Fibroblast of pulmonary artery (primary cell): ENCODE measurements around the gene PRKCH.
A peak's percentile ranks its signal among the peaks of the same experiment; 100 is the strongest.

ENCODE experiments used
- DNase-seq: peaks from one replicate; pipeline ENCODE4 v3.0.0-alpha.2; 2010; ENCODE audit warnings: low read depth
- H3K4me3 ChIP-seq: replicated peaks from 2 replicates; pipeline ENCODE4 v1.5.1; 2011; ENCODE audit warnings: low read depth, mild to moderate bottlenecking, control low read depth, low read length, moderate library complexity
- TF ChIP-seq, protein P1 (sequence below): IDR thresholded peaks from 2 replicates; pipeline ENCODE4 v1.5.1; 2011; ENCODE audit warnings: mild to moderate bottlenecking, control low read depth, low read length, inconsistent platforms; ENCODE audit errors: missing control alignments

Gene PRKCH

DNA sequence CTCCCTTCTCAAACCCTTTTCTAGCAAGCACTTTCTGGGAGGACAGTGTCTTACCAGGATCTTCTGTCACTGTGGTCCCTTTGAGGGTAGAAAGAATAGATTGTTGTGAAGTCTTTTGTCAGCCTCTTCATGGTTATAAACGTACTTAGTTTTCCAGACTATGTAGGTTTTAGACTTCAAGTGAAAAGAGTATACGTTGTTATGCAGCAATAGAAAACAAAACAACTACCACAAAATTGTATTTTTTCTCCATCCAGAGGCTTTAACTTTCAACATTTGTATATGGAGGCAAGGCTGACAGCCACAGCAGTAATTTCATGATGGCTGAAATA lies 23.7 kb downstream of the PRKCH start:
- TF ChIP-seq, protein P1, sequence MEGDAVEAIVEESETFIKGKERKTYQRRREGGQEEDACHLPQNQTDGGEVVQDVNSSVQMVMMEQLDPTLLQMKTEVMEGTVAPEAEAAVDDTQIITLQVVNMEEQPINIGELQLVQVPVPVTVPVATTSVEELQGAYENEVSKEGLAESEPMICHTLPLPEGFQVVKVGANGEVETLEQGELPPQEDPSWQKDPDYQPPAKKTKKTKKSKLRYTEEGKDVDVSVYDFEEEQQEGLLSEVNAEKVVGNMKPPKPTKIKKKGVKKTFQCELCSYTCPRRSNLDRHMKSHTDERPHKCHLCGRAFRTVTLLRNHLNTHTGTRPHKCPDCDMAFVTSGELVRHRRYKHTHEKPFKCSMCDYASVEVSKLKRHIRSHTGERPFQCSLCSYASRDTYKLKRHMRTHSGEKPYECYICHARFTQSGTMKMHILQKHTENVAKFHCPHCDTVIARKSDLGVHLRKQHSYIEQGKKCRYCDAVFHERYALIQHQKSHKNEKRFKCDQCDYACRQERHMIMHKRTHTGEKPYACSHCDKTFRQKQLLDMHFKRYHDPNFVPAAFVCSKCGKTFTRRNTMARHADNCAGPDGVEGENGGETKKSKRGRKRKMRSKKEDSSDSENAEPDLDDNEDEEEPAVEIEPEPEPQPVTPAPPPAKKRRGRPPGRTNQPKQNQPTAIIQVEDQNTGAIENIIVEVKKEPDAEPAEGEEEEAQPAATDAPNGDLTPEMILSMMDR: no peak
- no peak overlapping the region for H3K4me3 ChIP-seq

DNA sequence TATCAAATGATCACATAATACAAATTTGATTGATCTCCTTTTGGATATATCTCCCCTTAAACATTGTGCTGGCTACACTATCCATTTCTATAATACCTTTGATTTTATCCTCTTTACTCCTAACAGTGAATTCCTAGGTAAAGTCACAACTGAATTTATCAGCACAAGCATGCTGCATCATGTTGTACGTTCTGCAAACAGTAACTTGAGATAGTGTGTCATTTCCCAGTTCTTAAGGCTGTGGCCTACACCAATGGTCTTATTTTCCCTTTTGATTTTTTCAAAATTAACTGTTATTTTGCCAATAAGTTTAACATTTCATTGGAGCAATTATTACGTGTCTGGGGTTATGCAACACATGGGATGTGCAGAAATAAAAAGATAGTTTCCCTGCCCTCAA lies 24.8 kb downstream of the PRKCH start:
- DNase-seq: no peak
- TF ChIP-seq, protein P1: no peak
- H3K4me3 ChIP-seq: no peak overlapping the region

More for the DNA sequence above, 23.7 kb downstream of the PRKCH start:
- no peak for DNase-seq

- peak; percentile 53 for DNase-seq
- TF ChIP-seq, protein P1: no peak
- H3K4me3 ChIP-seq: no peak overlapping the region
Measured at GRCh38 chr14:61346793-61347192, 25.4 kb downstream of the PRKCH start.

DNA sequence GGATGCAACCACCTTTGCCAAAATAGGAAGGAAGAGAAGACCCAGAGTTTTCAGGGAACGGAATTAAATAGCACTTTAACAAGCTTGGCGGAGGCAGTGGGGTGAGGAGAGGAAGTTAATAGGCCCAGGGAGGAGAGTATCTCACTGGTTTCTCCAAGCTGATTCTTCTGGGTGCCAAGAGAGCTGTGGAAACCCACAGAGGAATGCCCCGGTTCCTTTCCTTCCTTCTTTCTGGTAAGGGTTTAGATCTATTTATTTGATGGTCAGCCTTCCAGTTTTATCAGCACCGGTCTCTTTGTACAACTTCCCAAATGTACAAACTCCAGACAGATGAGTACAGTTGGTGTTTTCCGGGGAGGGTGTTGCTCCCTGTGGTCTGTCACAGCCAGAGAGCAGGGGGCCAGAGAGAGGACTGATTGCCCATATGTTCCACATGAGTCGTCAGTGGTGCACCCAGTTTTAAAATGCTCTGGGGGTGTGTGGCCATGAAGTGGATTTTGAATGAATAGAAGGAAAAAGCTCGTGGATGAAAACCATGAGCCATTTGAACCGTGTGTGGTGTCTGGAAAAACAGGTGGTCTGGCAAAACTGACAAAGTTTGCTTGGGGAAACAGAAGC lies 26.6 kb downstream of the PRKCH start:
- TF ChIP-seq, protein P1: no peak
- DNase-seq: no peak
- H3K4me3 ChIP-seq: no peak overlapping the region

DNA sequence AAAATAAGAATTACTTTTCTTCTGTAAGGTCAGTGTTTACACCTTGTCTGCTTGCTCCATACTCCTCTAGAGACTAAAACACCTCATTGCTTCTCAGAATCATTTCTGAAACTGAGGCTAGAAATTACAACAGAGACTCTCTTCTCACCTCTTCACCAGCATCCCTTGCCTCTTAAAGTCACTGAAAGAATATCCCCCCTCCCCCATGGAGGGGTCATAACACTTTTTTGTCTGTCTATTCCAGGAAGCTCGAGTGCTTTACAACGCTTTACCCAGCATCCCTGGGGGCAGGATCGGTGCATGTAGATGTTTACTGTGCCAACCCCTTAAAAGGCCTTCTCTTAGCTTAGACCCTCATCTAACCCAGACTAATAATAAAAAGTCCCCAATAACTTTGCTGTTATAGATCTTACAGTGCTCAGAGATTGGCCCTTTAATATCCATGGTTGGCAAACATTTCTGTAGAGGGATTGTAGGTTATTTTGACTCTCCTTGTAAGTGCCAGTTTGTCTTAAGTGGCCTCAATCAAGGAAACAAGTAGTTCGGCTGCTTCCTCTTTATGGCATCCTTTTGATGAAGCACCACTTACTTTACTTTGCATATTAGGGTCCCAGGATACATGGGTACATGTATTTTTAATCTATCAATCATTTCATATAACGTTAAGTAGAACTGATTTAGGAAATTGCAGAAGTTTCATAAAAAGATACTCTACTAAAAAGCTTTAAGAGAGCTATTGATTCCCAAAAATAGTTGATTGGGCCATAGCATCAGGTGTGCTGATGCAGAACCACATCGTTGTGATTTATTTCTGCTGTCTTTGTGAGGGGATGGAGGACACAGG lies 29.3 kb downstream of the PRKCH start:
- no peak overlapping the region for H3K4me3 ChIP-seq
- TF ChIP-seq, protein P1: no peak
- DNase-seq: no peak

DNA sequence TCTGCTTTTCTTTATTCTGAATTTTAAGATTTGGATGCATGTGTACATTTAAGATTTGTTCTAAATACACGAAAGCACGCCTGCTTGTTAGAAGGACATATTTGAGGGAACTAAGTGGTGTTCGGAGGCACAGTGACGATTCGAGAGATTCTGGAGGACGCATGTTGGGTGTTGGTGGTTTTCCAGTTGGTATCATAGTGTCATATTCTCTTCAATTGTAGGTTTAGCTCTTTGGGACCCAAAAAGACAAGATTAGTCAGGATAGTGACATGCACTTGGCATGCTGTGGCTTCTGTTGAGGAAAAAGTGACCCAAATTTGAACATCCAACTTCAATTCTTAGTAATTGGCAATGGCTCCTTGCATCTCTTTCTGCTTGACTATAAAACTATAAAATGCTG lies 30.1 kb downstream of the PRKCH start:
- no peak for DNase-seq
- TF ChIP-seq, protein P1: no peak
- H3K4me3 ChIP-seq: no peak overlapping the region
